Cardiac fibroblast (primary cell): ENCODE measurements around the gene TLE5.

Experiments used
- DNase-seq, 2 donors: peaks; one replicate each; pipeline versions ENCODE4 v3.0.0 to v3.0.0-alpha.2; 2010; ENCODE audit warnings: low read depth in 2 of 2
- H3K4me3 ChIP-seq, 2 donors: replicated peaks in 1 of 2; 1 replicate in 1 of 2; 2 replicates in 1 of 2; pipeline ENCODE4 v1.5.1; 2011; ENCODE audit warnings: low read depth in 2 of 2, low read length in 2 of 2, mild to moderate bottlenecking in 2 of 2, moderate library complexity in 1 of 2
- CTCF ChIP-seq: IDR thresholded peaks from one replicate; pipeline ENCODE4 v1.5.1; 2011; ENCODE audit warnings: low read depth, mild to moderate bottlenecking, low read length, inconsistent platforms

Gene TLE5

GRCh38 chr19:3068071-3068470, 5.8 kb upstream of the TLE5 start:
- no peak overlapping the region for H3K4me3 ChIP-seq
- TF ChIP-seq CTCF: no peak
- DNase-seq: no peak

- no peak overlapping the region for H3K4me3 ChIP-seq
- TF ChIP-seq CTCF: no peak
- DNase-seq: no peak
Measured at GRCh38 chr19:3067563-3067962, 5.3 kb upstream of the TLE5 start.

GRCh38 chr19:3066482-3067049, 4.3 kb upstream of the TLE5 start:
- no peak for DNase-seq
- H3K4me3 ChIP-seq: no peak overlapping the region
- TF ChIP-seq CTCF: no peak

GRCh38 chr19:3065675-3066357, 3.5 kb upstream of the TLE5 start:
- TF ChIP-seq CTCF: no peak
- DNase-seq: no peak

GRCh38 chr19:3064011-3064330, 1.7 kb upstream of the TLE5 start:
- H3K4me3 ChIP-seq: no peak overlapping the region
- DNase-seq: no peak
- no peak for TF ChIP-seq CTCF

More at GRCh38 chr19:3065675-3066357, 3.5 kb upstream of the TLE5 start:
- H3K4me3 ChIP-seq: no peak overlapping the region

GRCh38 chr19:3061182-3062161, 823 bp downstream of the TLE5 start:
- DNase-seq: peak; percentile 25 to 61
- TF ChIP-seq CTCF: peak; percentile 2
- H3K4me3 ChIP-seq: peak overlapping the region; percentile 76 to 93
